Gastrocnemius medialis (tissue), 4 donors: ENCODE results near the gene DDX4. TPM values are rescaled to one million over a fixed set of nuclear protein-coding genes. Genes with fewer than 3 reads are reported as not detected.

ENCODE experiments used
- ATAC-seq, 2 donors: fragments of 150-250 bp; one replicate each; pipeline ENCODE4 v1.9.1; 2016
- DNase-seq, 2 donors: peaks; one replicate each; pipeline ENCODE4 v3.0.0-alpha.2; 2019
- H3K27ac ChIP-seq, 4 donors: fragments of 200-600 bp; sonication (generic); 1 replicate in 1 of 4; 2 replicates in 3 of 4; pipeline ENCODE4 v1.5.1; 2016 to 2018; ENCODE audit warnings: mild to moderate bottlenecking in 2 of 4, moderate library complexity in 1 of 4
- H3K27me3 ChIP-seq, 3 donors: fragments of 200-600 bp; sonication (generic) in 2 of 3; 1 replicate in 1 of 3; 2 replicates in 2 of 3; pipeline versions ENCODE4 v1.5.1 to v1.6.0; 2016 to 2019; ENCODE audit warnings: mild to moderate bottlenecking in 1 of 3, moderate library complexity in 1 of 3
- H3K36me3 ChIP-seq, 2 donors: fragments of 200-600 bp; sonication (generic) in 1 of 2; one replicate each; pipeline ENCODE4 v1.5.1; 2017 to 2018
- H3K4me1 ChIP-seq, 2 donors: fragments of 200-600 bp; sonication (generic) in 1 of 2; one replicate each; pipeline ENCODE4 v1.5.1; 2016 to 2017; ENCODE audit warnings: mild to moderate bottlenecking in 2 of 2
- H3K4me3 ChIP-seq, 4 donors: fragments of 200-600 bp; sonication (generic) in 3 of 4; 1 replicate in 1 of 4; 2 replicates in 3 of 4; pipeline ENCODE4 v1.5.1; 2016 to 2019; ENCODE audit warnings: mild to moderate bottlenecking in 2 of 4
- H3K9me3 ChIP-seq, 3 donors: fragments of 200-600 bp; sonication (generic) in 2 of 3; 1 replicate in 1 of 3; 2 replicates in 2 of 3; pipeline ENCODE4 v1.5.1; 2016 to 2019
- POLR2A ChIP-seq, 2 donors: fragments of 450-650 bp; IDR thresholded peaks; one replicate each; pipeline ENCODE4 v1.6.1; 2017; ENCODE audit warnings: antibody characterized with exemption in 2 of 2, mild to moderate bottlenecking in 2 of 2, moderate library complexity in 2 of 2
- in situ Hi-C, 4 donors: fragments of 200-750 bp; cut with MboI; loops; one replicate each; pipeline versions ENCODE4 v1.15.0 to v1.8.0; 2017; ENCODE audit warnings: low sequenced_read_pairs in 4 of 4
- intact Hi-C: fragments of 100-400 bp; cut with DNase I; formaldehyde crosslinking; loops from one replicate; pipeline ENCODE4 v1.15.1; 2023; ENCODE audit warnings: low total_unique reads
- total RNA-seq, 4 donors: library from RNA; depleted of rRNA; stranded (reverse); fragments of >200 nt; gene quantifications; one replicate each; pipeline versions ENCODE4 v1.1.0 to v1.2.3, GENCODE V29; 2016
- TF ChIP-seq, protein P1 (sequence below), 5 experiments: fragments of 450-650 bp in 3 of 5; fragments of 200-600 bp in 2 of 5; sonication (generic) in 2 of 5; IDR thresholded peaks in 4 of 5; conservative IDR thresholded peaks in 1 of 5; 1 replicate in 4 of 5; 2 replicates in 1 of 5; pipeline ENCODE4 v1.5.1; 2016 to 2019; ENCODE audit warnings: antibody characterized with exemption in 5 of 5, mild to moderate bottlenecking in 3 of 5, moderate library complexity in 3 of 5

Gene DDX4
- total RNA-seq, 4 donors from 2014 or later, result not detected

DNA sequence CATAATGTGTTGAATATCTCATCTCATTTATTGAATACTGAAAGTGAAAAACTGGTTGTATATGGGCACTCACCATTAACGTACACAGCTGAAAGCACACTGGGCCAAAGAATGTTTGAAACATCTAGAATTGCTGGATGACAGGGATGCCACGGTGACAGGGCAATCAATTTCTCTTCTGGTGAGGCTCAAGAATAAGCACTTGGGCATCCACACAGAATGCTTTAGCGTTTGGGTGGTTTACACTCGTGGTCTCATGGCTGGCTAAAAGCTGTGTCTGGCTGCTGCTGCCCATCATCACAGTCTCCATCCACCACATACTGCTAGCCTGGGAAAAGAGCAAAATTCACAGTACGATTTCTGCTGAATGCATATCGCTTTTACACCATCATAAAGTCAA is 82.6 kb downstream of the DDX4 start:
- in situ Hi-C loops, result no loop called here
- peaks cover 10 to 20% (median 14%) of the 10 kb centered on the region in 3 donors for H3K27me3 ChIP-seq
- TF ChIP-seq POLR2A (IDR thresholded peaks at IDR 0.05), result no peak
- TF ChIP-seq, protein P1, sequence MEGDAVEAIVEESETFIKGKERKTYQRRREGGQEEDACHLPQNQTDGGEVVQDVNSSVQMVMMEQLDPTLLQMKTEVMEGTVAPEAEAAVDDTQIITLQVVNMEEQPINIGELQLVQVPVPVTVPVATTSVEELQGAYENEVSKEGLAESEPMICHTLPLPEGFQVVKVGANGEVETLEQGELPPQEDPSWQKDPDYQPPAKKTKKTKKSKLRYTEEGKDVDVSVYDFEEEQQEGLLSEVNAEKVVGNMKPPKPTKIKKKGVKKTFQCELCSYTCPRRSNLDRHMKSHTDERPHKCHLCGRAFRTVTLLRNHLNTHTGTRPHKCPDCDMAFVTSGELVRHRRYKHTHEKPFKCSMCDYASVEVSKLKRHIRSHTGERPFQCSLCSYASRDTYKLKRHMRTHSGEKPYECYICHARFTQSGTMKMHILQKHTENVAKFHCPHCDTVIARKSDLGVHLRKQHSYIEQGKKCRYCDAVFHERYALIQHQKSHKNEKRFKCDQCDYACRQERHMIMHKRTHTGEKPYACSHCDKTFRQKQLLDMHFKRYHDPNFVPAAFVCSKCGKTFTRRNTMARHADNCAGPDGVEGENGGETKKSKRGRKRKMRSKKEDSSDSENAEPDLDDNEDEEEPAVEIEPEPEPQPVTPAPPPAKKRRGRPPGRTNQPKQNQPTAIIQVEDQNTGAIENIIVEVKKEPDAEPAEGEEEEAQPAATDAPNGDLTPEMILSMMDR (IDR thresholded peaks at IDR 0.05 in 4 of 5, conservative IDR thresholded peaks at IDR 0.05 in 1 of 5), result no peak

DNA sequence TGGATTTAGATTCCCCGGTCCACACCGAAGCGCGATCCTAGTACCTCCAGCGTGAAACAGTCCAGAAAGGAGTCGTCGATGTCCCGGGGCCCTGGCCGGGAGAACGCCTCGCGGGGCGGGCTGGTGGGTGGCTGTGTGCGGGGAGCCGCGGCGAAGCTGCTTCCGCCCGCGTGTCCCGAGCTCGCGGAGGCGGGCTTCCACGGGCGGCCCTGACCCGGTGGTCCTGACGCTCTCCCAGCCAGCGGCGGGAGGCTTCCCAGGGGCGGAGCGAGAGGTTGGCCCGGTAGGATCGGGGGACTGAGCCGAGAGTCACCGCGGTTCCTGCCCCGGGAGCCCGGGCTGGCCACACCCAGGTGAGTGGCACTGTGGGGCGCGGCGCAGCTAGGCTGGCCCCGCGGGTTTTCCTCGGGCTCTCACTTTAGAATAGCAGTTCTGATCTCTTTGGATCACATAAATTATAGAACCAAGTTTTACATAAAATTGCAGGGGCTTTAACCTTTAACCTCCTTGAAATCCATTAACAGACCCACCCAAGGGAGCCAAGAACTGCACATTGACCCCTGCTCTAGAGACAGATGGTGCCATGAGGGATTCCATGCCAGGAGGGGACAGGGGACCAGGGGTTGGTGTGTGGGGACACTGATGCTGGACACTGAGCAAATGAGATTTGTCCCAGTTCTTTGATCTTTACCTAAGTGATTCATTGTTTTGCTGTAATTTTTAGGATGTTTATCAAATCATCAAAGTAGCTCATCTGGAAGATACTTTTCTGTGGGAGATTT is 84.1 kb downstream of the DDX4 start:
- TF ChIP-seq, protein P1 (IDR thresholded peaks at IDR 0.05 in 4 of 5, conservative IDR thresholded peaks at IDR 0.05 in 1 of 5), result no peak
- no peak for TF ChIP-seq POLR2A (IDR thresholded peaks at IDR 0.05)
- Histone ChIP-seq H3K27ac (no peak overlapping the region), H3K9me3 (no peaks in the 10 kb centered on the region), H3K4me3 (peak overlapping the region; percentile 25 to 45 (median 35)), H3K27me3 (peaks cover 10 to 20% (median 14%) of the 10 kb centered on the region in 3 donors), H3K36me3 (no peaks in the 10 kb centered on the region), H3K4me1 (no peaks in the 10 kb centered on the region)
- intact Hi-C loops, result no loop called here
- ATAC-seq, result no peak
- in situ Hi-C loops, result no loop called here
- no peak for DNase-seq

More for the DNA sequence above, 82.6 kb downstream of the DDX4 start:
- no peaks in the 10 kb centered on the region for H3K9me3 ChIP-seq
- intact Hi-C loops, result no loop called here
- H3K4me3 ChIP-seq, result no peak overlapping the region
- H3K4me1 ChIP-seq, result no peaks in the 10 kb centered on the region
- ATAC-seq (no peak), DNase-seq (no peak)
- no peaks in the 10 kb centered on the region for H3K36me3 ChIP-seq
- no peak overlapping the region for H3K27ac ChIP-seq

DNA sequence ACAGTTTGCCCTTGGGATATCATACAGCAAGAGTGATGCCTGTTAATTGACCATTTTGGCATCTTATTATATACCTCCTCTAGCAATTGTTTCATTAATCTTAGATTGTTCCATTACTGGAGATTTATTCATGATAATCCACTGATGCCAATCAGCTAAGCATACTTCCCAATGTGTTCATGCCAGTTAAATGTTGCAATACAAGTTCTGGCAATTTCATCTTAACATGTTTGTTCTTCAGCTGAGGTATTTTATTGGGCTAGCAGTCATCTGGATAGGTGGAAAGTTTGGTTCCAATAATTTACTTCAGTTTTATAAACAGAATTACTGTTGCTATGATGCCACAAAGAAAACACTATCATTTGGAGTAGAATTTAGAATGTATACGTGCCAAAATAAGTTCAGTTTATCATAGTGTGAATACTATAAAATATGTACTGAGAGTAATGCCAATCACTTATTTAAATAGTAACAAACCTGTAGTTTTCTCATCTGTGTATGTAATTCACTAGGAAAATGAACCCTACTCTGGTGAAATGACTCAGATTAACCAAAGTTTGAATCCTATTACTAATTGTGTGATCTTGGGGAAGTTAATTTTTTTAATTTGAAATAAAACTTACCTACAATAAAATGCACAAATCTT is 85.4 kb downstream of the DDX4 start:
- ATAC-seq, result no peak
- H3K9me3 ChIP-seq, result no peaks in the 10 kb centered on the region
- in situ Hi-C loops, result no loop called here
- no peak overlapping the region for H3K27ac ChIP-seq
- peaks cover 10 to 20% (median 14%) of the 10 kb centered on the region in 3 donors for H3K27me3 ChIP-seq
- intact Hi-C loops, result no loop called here
- DNase-seq, result no peak
- H3K36me3 ChIP-seq, result no peaks in the 10 kb centered on the region
- TF ChIP-seq, protein P1 (IDR thresholded peaks at IDR 0.05 in 4 of 5, conservative IDR thresholded peaks at IDR 0.05 in 1 of 5), result no peak
- TF ChIP-seq POLR2A (IDR thresholded peaks at IDR 0.05), result no peak
- no peaks in the 10 kb centered on the region for H3K4me1 ChIP-seq
- no peak overlapping the region for H3K4me3 ChIP-seq

DNA sequence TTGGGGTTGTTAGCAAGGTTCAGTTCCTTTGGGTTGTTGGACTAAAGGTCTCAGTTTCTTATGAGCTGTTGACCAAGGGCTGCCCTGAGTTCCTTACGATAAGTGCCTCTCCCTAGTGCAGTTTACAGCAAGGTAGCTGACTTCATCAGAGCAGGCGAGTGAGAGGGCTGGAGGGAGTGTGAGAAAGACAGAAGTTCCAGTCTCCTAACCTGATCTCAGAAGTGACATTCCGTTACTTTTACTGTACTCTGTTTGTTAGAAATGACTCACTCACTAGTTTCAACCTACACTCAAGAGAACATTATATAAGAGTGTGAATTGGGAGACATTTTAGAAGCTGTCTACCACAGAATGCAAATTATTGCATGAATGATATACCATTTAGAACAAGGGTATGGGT is 92.1 kb downstream of the DDX4 start:
- Histone ChIP-seq H3K27ac (no peak overlapping the region), H3K9me3 (no peaks in the 10 kb centered on the region), H3K4me1 (no peaks in the 10 kb centered on the region), H3K27me3 (no peaks in the 10 kb centered on the region), H3K36me3 (no peaks in the 10 kb centered on the region), H3K4me3 (no peak overlapping the region)
- no peak for TF ChIP-seq POLR2A (IDR thresholded peaks at IDR 0.05)
- TF ChIP-seq, protein P1 (IDR thresholded peaks at IDR 0.05 in 4 of 5, conservative IDR thresholded peaks at IDR 0.05 in 1 of 5), result no peak
- ATAC-seq (no peak), DNase-seq (no peak)
- in situ Hi-C loops, result no loop called here
- intact Hi-C loops, result no loop called here
